GM12874 (cell line): ENCODE results near the gene AMZ1.

ENCODE experiments used
- TF ChIP-seq, protein P1 (sequence below): IDR thresholded peaks from 2 replicates; pipeline ENCODE4 v1.5.1; 2011; ENCODE audit warnings: low read depth, mild to moderate bottlenecking, control low read depth, low read length, moderate library complexity; ENCODE audit not compliant: insufficient read depth

AMZ1 gene

DNA sequence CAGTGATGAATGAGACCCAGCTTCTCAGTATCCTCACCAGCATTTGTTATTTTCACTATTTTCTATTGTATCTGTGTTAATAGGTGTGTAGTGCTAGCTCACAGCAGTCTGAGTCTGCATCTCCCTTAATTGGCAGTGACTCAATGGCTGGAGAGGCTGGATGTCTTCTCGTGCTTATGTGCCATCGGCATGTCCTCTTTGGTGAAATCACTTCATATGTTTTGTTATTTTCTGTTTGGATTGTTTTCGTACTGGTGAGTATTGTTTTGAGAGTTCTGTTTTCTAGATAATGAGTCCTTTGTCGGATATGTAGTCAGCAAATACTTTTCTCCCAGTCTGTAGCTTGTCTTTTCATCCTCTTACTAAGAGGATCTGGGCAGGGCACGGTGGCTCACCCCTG lies 66.1 kb downstream of the AMZ1 start:
- TF ChIP-seq, protein P1, sequence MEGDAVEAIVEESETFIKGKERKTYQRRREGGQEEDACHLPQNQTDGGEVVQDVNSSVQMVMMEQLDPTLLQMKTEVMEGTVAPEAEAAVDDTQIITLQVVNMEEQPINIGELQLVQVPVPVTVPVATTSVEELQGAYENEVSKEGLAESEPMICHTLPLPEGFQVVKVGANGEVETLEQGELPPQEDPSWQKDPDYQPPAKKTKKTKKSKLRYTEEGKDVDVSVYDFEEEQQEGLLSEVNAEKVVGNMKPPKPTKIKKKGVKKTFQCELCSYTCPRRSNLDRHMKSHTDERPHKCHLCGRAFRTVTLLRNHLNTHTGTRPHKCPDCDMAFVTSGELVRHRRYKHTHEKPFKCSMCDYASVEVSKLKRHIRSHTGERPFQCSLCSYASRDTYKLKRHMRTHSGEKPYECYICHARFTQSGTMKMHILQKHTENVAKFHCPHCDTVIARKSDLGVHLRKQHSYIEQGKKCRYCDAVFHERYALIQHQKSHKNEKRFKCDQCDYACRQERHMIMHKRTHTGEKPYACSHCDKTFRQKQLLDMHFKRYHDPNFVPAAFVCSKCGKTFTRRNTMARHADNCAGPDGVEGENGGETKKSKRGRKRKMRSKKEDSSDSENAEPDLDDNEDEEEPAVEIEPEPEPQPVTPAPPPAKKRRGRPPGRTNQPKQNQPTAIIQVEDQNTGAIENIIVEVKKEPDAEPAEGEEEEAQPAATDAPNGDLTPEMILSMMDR: no peak

- TF ChIP-seq, protein P1: no peak
Observed at GRCh38 chr7:2754912-2755311, 66.9 kb downstream of the AMZ1 start.

- TF ChIP-seq, protein P1: no peak
Observed at GRCh38 chr7:2755531-2755930, 67.5 kb downstream of the AMZ1 start.

GRCh38 chr7:2757361-2757903 lies 69.4 kb downstream of the AMZ1 start:
- TF ChIP-seq, protein P1: no peak

- TF ChIP-seq, protein P1: no peak
Observed at GRCh38 chr7:2757904-2758672, 70.1 kb downstream of the AMZ1 start.

- TF ChIP-seq, protein P1: no peak
Observed at GRCh38 chr7:2758673-2759616, 70.9 kb downstream of the AMZ1 start.

- TF ChIP-seq, protein P1: no peak
Observed at GRCh38 chr7:2759736-2760097, 71.7 kb downstream of the AMZ1 start.
